HG03159 (cell line): ENCODE measurements around the gene TMCO6.

Experiments
- ATAC-seq: cut with Tn5 transposase; IDR thresholded peaks from one replicate; pipeline ENCODE4 v1.9.1; 2021; ENCODE audit warnings: mild to moderate bottlenecking, moderate library complexity; ENCODE audit not compliant: unreplicated experiment

The TMCO6 gene

DNA sequence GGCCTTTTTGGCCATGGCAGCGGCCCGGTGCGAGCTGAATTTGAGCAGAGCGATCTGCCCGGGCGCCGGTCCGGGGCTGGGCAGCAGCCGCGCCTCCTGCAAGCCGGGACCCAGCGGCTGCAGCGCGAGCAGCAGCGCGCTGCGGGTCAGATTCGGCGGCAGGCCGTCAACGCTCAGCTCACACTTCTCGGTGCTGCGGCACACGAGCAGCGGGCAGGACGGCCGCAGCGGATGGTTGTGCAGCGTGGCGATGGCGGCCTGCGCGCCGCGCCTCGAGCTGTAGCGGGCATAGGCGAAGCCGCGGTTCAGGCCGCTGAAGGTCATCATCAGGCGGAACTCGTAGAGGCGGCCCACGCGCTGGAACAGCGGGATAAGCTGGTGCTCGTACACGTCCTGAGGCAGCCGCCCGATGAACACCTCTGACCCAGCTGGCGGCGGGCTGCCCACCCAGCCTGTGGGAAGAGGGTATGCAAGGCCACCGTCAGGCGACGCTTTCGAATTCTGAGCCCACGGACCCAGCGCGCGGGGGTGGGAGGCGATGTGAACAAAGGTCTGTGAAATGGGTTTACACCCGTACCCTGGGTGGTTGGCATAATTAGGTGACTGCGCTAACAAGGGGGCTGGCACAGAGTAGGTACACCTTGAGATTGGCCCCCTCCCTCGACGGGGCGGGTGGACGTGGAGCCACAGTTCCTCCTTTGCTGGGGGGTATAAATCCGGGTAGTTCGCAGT is 33.4 kb downstream of the TMCO6 start:
- no peak for ATAC-seq

DNA sequence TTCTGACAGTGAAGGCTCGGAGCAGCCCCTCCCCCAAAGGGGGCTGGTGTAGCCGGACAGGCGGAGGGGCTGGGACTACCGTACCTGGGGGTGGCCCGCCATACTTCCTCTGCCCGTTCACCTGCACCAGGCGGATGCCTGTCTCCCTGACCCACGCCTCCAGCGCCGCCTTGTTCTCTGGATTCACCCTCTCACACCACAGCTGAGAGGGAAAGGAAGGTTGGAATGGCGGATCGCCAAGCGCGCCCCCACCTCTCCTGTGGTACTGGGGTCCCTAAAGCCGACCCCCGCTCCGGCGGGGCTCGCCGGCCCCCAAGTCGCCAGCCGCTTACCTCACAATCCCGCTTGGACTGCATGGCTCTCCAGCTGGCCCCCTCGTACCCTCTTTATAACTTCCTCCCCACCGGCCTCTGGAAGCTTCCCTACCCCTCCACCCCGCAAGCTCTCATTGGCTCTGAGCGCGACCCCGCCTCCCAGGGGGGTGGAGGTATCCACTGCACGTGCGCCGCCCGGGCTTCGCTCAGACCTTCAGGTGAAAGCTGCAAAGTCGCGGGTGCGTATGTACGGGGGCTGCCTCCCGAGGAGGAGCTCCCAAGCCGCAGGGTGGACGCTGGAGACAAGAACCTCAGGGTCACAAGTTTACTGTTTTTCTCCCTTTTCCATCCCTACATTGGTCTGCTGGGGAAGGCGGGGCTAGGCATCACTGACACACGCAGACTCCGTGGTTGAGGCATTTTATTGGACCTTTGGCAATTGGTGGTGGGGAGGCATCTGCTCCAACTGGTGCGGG is 34.1 kb downstream of the TMCO6 start, which contains the start of gene DND1:
DND1 (minus strand) TSS at position 390 of the 790 bp plus-strand sequence; CDS start at position 356, 34 bp downstream.
- ATAC-seq = no peak

DNA sequence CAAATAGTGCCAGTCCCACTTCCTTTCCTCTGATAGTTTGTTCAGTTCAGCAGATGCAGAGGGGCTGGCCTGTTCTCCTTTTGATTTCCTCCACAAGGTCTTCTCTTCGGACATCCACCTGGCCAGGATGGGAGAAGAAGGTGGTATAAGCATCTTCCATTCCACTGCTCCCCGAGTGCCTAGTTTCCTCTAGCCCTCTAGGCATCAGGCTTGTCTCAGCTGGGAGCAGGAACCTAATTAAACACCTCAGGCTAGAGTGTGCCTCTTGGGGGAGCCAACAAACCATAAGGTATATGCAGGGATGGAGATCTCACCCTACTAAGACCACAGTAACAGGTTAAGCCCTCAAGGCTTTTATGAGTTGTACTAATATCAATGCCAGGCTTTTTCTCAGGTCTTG is 35.0 kb downstream of the TMCO6 start:
- ATAC-seq = no peak

DNA sequence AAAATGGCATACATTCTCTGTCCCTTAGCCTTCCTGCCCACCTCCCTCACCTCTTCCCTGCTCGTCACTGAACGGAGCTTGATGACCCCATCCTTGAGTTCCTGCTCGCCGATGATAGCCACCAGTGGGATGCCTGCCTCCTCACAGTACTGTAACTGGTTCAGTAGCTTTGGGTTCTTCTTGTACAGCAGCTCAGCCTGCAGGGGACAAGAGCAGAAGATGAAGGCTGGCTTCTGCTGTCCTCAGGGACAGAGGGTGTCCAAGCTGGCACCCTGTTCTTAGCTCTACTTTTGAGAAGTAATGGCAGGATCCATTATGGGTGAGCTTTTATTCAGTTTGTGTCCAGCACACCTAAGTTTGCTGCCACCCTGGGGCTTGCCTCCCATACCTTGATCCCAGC is 35.4 kb downstream of the TMCO6 start:
- ATAC-seq = no peak

DNA sequence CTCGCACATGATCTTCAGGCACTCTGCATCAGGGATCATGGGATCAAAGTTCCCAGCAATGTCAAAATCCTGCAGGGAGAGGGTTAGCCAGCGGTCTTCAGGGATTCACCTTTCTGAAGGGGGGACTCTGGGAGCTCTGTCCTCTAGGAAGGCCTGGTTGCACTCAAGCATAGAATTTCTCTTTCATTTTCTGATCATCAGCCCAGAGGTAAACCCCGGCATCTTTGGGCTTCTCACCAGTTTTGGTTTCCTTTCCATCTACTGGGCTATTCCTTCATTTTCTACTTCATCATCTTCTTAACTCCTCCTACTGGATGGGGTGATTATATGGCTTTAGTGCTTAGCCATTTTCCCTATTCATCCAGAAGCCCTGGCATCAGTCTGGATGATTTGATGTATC is 38.7 kb downstream of the TMCO6 start:
- peak; percentile 60 for ATAC-seq

DNA sequence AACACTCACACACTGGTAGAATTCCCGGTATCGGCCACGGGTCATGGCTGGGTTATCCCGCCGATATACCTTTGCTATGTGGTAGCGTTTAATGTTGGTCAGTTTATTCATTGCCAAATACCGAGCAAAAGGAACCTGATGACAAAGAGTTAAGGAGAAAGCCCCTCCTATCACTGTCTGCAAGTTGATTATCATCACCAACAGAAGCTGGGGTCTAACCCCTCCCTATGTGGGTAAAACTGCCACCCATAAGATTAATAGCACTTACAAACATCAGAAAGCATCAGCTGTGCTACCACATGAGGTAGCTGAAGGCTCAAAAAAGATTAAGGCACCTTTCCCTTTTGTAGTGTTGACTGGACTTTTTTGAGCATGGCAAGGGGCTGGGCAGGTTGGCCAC is 39.7 kb downstream of the TMCO6 start:
- no peak for ATAC-seq

DNA sequence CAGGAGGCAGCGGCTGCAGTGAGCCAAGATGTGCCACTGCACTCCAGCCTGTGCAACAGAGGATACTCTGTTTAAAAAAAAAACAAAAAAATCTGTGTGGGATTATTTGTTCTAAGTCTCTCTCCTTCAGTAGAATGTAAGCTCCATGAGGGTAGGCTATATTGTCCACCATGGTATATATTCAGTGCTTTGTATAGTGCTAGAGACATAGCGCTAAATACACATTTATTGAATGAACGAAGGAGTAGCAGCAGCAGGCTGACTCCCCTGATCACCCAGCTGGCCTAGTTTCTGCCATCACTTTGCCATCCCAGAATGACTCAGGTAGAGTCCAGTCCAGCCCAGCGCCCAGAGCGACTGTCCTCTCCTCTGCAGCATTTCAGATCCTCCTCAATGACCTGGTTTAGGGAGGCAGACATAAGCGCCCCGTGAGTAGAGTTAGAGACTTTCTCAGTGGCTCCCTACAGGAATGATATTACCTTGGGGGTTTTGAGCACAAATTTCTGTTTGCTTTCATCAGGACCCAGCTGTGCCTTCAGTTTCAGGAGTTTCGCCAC is 51.2 kb downstream of the TMCO6 start:
- ATAC-seq = peak; percentile 1

DNA sequence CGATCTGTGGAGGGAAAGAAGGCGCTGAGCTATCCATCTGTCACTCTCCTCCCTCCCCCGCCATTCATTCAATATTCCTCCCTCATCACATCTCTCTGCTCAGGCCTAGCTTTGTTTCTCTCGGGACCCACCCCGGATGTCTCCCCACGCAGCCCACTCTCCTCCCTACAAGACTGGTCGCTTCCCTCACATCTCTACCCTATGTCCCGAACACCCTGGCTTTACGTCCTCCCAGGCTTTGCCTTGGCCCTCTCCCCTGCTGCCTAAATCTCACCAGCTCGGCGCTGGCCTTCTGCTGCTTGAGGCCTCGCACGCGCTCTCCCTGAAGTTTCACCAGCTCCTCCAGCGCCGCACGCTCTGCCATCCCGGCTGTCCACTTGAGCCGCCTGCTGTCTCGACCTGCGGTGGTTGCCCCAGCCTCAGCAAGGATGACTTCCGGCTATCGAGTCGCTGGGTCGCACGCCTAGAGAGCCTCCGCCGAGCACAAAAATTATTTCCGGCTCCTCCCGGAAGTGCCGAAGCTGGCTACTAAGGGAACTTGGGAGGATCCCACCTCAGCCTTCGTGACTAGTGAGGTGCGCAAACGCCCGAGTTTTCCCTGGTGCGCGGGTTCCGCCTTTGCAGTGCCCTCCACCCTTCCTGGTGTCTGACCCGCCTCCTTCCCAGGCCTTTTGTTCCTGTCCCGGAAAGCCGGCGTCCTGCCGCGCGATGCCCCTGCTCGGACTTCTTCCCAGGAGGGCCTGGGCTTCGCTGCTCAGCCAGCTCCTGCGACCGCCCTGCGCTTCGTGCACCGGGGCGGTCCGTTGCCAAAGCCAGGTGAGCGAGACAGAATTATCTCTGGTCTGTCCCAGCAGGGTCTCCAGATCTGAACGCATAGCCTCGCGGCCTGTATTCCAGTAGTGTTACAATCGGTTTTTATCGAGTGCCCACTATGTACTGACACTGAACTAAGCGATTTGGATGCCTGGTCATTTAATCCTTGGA is 52.0 kb downstream of the TMCO6 start, which contains the start of the genes HARS1 and HARS2:
HARS1 (minus strand) TSS at position 430 of the 984 bp plus-strand sequence; CDS start at position 364, 66 bp downstream.
HARS2 (plus strand) TSS at position 515 of the 984 bp plus-strand sequence; CDS start at position 709, 194 bp downstream.
- peak; percentile 98 for ATAC-seq

DNA sequence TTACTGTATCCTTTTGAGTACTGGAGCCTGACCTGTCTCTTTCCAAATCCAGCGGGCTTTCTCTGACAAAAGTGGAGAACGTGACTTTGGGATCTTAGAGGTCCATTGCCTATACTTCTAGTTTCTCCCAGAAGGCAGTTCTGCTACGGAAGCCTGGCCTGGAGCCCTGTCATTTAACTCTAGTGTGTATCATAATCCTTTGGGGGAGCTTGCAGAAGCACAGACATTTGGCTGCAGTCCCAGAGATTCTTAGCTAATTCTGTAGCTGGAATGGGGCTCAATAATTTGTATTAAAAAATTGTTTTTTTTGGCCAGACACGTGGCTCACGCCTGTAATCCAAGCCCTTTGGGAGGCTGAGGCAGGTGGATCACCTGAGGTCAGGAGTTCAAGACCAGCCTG is 55.0 kb downstream of the TMCO6 start:
- ATAC-seq = no peak
